ENCODE data around the gene OTX2.

GRCh38 chr14:56814969-56815700, 4.9 kb upstream of the OTX2 start:
- TF ChIP-seq EZH2phosphoT487 (IDR thresholded peaks at IDR 0.05; ENCODE audit: borderline replicate concordance) (no peak), CTCF (IDR thresholded peaks at IDR 0.05 in 2 of 3, conservative IDR thresholded peaks at IDR 0.05 in 1 of 3; ENCODE audit: borderline replicate concordance in 1 of 3, insufficient read depth in 1 of 3, low read depth in 2 of 3, low read length in 2 of 3) (no peak), ELF1 (IDR thresholded peaks at IDR 0.05; ENCODE audit: borderline replicate concordance, low read depth) (no peak), MAX (IDR thresholded peaks at IDR 0.05) (no peak), POLR2AphosphoS5 (IDR thresholded peaks at IDR 0.05; ENCODE audit: low read depth, low read length) (no peak), YY1 (IDR thresholded peaks at IDR 0.05; ENCODE audit: extremely low read depth, insufficient replicate concordance, low read depth, low read length) (no peak), POLR2A (IDR thresholded peaks at IDR 0.05; ENCODE audit: borderline replicate concordance, extremely low read depth, insufficient read depth, insufficient read length) (no peak)
